Islet precursor cell (in vitro differentiated cells): ENCODE data around the gene HBG2.
"Not testable (repeated sequence)": the region's sequence is repeated elsewhere in the genome, so short reads cannot be mapped to it uniquely, and the experiment has no call there.

Experiments used
- DNase-seq: peaks from one replicate; pipeline ENCODE4 v3.0.0-alpha.2; 2018

The HBG2 gene

GRCh38 chr11:5280582-5281102 lies 26.1 kb upstream of the HBG2 start:
- peak; percentile 97 for DNase-seq

- DNase-seq, result no peak
Observed at GRCh38 chr11:5279471-5280090, 25.0 kb upstream of the HBG2 start.

- no peak for DNase-seq
Observed at GRCh38 chr11:5277807-5278382, 23.3 kb upstream of the HBG2 start.

- DNase-seq, result no peak
Observed at GRCh38 chr11:5276697-5277096, 22.1 kb upstream of the HBG2 start.

- DNase-seq, result no peak
Observed at GRCh38 chr11:5275369-5276110, 21.0 kb upstream of the HBG2 start.

- DNase-seq, result peak; percentile 67
Observed at GRCh38 chr11:5274395-5274794, 19.8 kb upstream of the HBG2 start.

- no peak for DNase-seq
Observed at GRCh38 chr11:5272395-5273017, 17.9 kb upstream of the HBG2 start.

GRCh38 chr11:5269715-5270147 lies 15.2 kb upstream of the HBG2 start, which contains the start of gene HBE1:
Gene HBE1 (minus strand): TSS chr11:5269945. CDS start chr11:5269890, 55 bp downstream.
- no peak for DNase-seq

GRCh38 chr11:5267033-5267563 lies 12.5 kb upstream of the HBG2 start:
- DNase-seq, result no peak

GRCh38 chr11:5266609-5267008 lies 12.0 kb upstream of the HBG2 start:
- DNase-seq, result no peak

GRCh38 chr11:5265832-5266231 lies 11.3 kb upstream of the HBG2 start:
- no peak for DNase-seq

GRCh38 chr11:5258543-5259262 lies 4.1 kb upstream of the HBG2 start:
- peak; percentile 87 for DNase-seq

- no peak for DNase-seq
Observed at GRCh38 chr11:5257296-5257695, 2.7 kb upstream of the HBG2 start.

GRCh38 chr11:5254023-5254422 lies 558 bp downstream of the HBG2 start:
- not testable (repeated sequence) for DNase-seq

GRCh38 chr11:5253440-5253839 lies 1.1 kb downstream of the HBG2 start:
- not testable (repeated sequence) for DNase-seq

GRCh38 chr11:5252919-5253265 lies 1.7 kb downstream of the HBG2 start:
- DNase-seq, result no peak

- no peak for DNase-seq
Observed at GRCh38 chr11:5252192-5252918, 2.2 kb downstream of the HBG2 start.

GRCh38 chr11:5251746-5252145 lies 2.8 kb downstream of the HBG2 start:
- DNase-seq, result no peak

GRCh38 chr11:5250543-5251204 lies 3.9 kb downstream of the HBG2 start:
- no peak for DNase-seq

- not testable (repeated sequence) for DNase-seq
Observed at GRCh38 chr11:5249807-5250396, 4.7 kb downstream of the HBG2 start, which contains the start of gene HBG1. Gene HBG1 (minus strand): TSS chr11:5249857. CDS start chr11:5249804, 53 bp downstream.

- not testable (repeated sequence) for DNase-seq
Observed at GRCh38 chr11:5248498-5248897, 6.1 kb downstream of the HBG2 start.
